Measurements from ENCODE around the gene AKT3.

Gene AKT3

DNA sequence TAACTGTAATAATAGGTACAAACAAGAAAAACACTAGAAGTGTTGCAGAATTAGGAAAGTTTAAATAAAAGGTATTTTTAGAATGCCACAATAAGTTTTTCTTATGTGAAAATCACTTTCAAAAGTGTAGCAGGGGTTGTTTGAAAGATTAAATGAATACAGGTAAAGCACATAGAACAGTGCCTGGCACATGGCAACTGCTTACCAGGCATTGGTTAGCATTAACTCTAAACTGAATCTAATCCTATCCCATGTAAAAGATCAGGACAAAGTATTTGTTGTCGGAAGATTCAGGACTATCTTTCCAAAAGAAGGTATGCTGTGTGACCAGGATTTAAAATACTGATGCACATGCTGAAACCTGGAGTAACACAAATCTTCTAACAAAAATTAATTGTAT, 3.3 kb downstream of the AKT3 start:
- peaks cover 14% of the 10 kb centered on the region for H3K36me3 Mint-ChIP-seq (ENCODE audit: low read depth)
- no peak for DNase-seq

DNA sequence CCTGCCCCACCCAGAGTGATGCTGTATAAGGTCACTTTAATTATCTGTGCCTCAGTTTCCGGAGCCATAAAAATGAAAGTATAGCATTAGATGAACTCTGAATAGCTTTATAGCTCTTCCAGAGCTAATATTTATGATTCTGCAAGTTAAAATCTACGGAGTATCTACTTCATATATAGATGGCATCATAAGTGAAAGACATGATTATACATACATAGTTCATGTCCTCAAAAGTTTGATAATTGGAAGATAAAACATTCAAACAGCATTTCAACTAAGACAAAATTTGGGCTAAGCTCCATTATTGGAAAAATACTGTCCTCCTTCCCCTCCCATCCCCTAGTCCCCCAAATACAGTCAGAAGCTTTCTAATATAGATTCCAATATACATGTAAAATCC, 4.2 kb downstream of the AKT3 start:
- H3K27me3 Mint-ChIP-seq (ENCODE audit: low read depth, poor library complexity), result no peaks in the 10 kb centered on the region
- no peak overlapping the region for H3K27ac Mint-ChIP-seq
- peaks cover 17% of the 10 kb centered on the region for H3K36me3 Mint-ChIP-seq (ENCODE audit: low read depth)
- TF ChIP-seq, protein P1, sequence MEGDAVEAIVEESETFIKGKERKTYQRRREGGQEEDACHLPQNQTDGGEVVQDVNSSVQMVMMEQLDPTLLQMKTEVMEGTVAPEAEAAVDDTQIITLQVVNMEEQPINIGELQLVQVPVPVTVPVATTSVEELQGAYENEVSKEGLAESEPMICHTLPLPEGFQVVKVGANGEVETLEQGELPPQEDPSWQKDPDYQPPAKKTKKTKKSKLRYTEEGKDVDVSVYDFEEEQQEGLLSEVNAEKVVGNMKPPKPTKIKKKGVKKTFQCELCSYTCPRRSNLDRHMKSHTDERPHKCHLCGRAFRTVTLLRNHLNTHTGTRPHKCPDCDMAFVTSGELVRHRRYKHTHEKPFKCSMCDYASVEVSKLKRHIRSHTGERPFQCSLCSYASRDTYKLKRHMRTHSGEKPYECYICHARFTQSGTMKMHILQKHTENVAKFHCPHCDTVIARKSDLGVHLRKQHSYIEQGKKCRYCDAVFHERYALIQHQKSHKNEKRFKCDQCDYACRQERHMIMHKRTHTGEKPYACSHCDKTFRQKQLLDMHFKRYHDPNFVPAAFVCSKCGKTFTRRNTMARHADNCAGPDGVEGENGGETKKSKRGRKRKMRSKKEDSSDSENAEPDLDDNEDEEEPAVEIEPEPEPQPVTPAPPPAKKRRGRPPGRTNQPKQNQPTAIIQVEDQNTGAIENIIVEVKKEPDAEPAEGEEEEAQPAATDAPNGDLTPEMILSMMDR (IDR thresholded peaks at IDR 0.05), result no peak
- H3K9me3 Mint-ChIP-seq, result no peaks in the 10 kb centered on the region
- H3K4me3 Mint-ChIP-seq, result no peak overlapping the region
- DNase-seq, result no peak
- H3K4me1 Mint-ChIP-seq, result peaks cover 14% of the 10 kb centered on the region

More for the DNA sequence above, 3.3 kb downstream of the AKT3 start:
- Mint-ChIP-seq H3K4me3 (no peak overlapping the region), H3K9me3 (no peaks in the 10 kb centered on the region), H3K4me1 (peaks cover 23% of the 10 kb centered on the region), H3K27me3 (ENCODE audit: low read depth, poor library complexity) (no peaks in the 10 kb centered on the region), H3K27ac (no peak overlapping the region)
- TF ChIP-seq, protein P1 (IDR thresholded peaks at IDR 0.05), result no peak

GRCh38 chr1:243844186-243844585, 5.9 kb downstream of the AKT3 start:
- H3K27me3 Mint-ChIP-seq (ENCODE audit: low read depth, poor library complexity), result no peaks in the 10 kb centered on the region
- TF ChIP-seq, protein P1 (IDR thresholded peaks at IDR 0.05), result no peak
- peaks cover 14% of the 10 kb centered on the region for H3K4me1 Mint-ChIP-seq
- DNase-seq, result no peak
- peaks cover 17% of the 10 kb centered on the region for H3K36me3 Mint-ChIP-seq (ENCODE audit: low read depth)
- no peak overlapping the region for H3K27ac Mint-ChIP-seq
- H3K9me3 Mint-ChIP-seq, result no peaks in the 10 kb centered on the region
- no peak overlapping the region for H3K4me3 Mint-ChIP-seq

- H3K27ac Mint-ChIP-seq, result no peak overlapping the region
- DNase-seq, result no peak
- no peak overlapping the region for H3K4me3 Mint-ChIP-seq
- peaks cover 17% of the 10 kb centered on the region for H3K36me3 Mint-ChIP-seq (ENCODE audit: low read depth)
- H3K9me3 Mint-ChIP-seq, result no peaks in the 10 kb centered on the region
- TF ChIP-seq, protein P1 (IDR thresholded peaks at IDR 0.05), result no peak
- no peaks in the 10 kb centered on the region for H3K27me3 Mint-ChIP-seq (ENCODE audit: low read depth, poor library complexity)
- H3K4me1 Mint-ChIP-seq, result peaks cover 3% of the 10 kb centered on the region
Measured at GRCh38 chr1:243842978-243843511, 7.0 kb downstream of the AKT3 start.

- no peak overlapping the region for H3K4me3 Mint-ChIP-seq
- no peak for DNase-seq
- H3K27me3 Mint-ChIP-seq (ENCODE audit: low read depth, poor library complexity), result no peaks in the 10 kb centered on the region
- peaks cover 6% of the 10 kb centered on the region for H3K9me3 Mint-ChIP-seq
- peaks cover 25% of the 10 kb centered on the region for H3K36me3 Mint-ChIP-seq (ENCODE audit: low read depth)
- H3K27ac Mint-ChIP-seq, result no peak overlapping the region
- TF ChIP-seq, protein P1 (IDR thresholded peaks at IDR 0.05), result no peak
- H3K4me1 Mint-ChIP-seq, result no peaks in the 10 kb centered on the region
Measured at GRCh38 chr1:243842161-243842560, 7.9 kb downstream of the AKT3 start.

GRCh38 chr1:243841507-243841906, 8.5 kb downstream of the AKT3 start:
- Mint-ChIP-seq H3K27me3 (ENCODE audit: low read depth, poor library complexity) (no peaks in the 10 kb centered on the region), H3K36me3 (ENCODE audit: low read depth) (peaks cover 31% of the 10 kb centered on the region), H3K4me3 (no peak overlapping the region), H3K27ac (no peak overlapping the region), H3K9me3 (peaks cover 13% of the 10 kb centered on the region), H3K4me1 (no peaks in the 10 kb centered on the region)
- no peak for DNase-seq
- TF ChIP-seq, protein P1 (IDR thresholded peaks at IDR 0.05), result no peak
